ENCODE results near the gene CLIC1. TPM values are rescaled to one million over a fixed set of nuclear protein-coding genes. Genes with fewer than 3 reads are reported as not detected.

Gene CLIC1
- total RNA-seq, 2 experiments from 2014 or later, result 314 to 413 TPM

DNA sequence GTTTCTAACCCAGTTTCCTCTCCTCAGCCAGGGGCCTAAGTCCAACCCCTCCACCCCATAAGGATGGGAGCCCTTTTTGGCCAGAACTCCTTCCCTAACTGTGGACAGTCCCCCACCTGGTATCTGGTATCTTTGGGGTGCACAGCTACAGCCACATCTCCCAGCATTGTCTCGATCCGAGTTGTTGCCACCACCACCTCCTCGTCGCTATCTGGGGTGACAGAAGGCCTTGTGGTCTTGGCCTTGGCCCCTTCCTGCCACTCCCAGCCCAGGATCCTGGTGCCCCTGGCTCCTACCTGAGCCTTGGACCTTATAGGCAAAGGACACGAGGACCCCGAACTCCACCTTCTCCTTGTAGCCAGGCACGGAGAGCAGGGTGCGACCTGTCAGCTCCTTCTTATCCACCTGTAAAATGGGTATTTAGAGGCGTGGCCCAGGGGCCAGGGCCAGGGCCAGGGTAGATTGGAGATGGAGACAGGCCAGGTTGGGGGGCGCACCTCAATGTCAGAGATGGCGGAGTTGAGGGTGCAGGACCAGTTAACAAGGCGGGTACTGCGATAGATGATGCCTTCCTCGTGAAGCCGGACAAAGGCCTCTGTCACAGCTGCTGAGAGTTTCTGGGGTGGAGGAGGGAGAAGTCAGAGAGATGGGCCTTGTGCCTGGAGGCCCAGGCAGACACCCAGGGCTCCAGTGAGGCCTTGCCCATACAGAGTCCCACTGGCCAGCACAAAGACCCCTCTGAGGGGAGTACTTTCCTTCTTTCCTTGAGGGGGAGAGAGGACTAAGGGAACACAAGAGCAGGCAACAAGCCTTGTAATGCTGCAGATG is 48.0 kb upstream of the CLIC1 start:
- intact Hi-C loops (cut with micrococcal nuclease; ENCODE audit: unreplicated experiment), result no loop called here

DNA sequence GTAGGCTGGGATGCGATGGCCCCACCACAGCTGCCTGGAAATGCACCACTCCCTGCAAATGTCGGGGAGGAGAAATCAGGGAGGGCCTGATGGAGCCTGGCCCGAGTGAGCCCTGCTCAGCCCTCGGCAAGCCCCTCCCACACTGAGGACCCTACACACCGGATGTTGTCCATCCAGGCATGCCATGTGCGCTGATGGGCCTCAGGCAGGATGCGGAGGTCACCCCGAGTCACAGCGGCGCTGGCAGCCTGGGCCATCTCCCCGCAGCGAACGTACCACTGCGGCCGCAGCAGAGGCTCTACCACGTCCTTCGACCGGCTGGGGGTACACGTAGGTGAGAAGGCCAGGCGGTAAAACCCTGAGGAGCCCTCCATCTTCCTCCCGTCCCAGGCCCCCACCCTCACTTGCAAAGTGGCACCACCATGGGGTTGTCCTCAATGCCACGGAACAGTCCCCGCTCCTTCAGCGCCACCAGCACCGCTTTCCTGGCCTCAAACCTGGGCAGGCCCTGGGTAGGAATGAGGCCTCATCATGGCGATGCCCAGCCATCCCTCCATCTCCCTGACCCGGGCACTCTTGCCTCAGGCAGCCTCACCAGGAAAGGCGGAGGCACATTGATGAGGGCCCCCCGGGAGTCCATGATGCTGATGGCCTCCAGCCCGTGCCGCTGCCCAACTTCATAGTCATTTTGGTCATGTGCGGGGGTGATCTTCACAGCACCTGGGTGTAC is 46.0 kb upstream of the CLIC1 start:
- no TSS peak for BruUV-seq (replicated peaks)
- TF ChIP-seq, protein P1, sequence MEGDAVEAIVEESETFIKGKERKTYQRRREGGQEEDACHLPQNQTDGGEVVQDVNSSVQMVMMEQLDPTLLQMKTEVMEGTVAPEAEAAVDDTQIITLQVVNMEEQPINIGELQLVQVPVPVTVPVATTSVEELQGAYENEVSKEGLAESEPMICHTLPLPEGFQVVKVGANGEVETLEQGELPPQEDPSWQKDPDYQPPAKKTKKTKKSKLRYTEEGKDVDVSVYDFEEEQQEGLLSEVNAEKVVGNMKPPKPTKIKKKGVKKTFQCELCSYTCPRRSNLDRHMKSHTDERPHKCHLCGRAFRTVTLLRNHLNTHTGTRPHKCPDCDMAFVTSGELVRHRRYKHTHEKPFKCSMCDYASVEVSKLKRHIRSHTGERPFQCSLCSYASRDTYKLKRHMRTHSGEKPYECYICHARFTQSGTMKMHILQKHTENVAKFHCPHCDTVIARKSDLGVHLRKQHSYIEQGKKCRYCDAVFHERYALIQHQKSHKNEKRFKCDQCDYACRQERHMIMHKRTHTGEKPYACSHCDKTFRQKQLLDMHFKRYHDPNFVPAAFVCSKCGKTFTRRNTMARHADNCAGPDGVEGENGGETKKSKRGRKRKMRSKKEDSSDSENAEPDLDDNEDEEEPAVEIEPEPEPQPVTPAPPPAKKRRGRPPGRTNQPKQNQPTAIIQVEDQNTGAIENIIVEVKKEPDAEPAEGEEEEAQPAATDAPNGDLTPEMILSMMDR (conservative IDR thresholded peaks at IDR 0.05; ENCODE audit: low read length), result no peak
- no peak for TF ChIP-seq EZH2phosphoT487 (IDR thresholded peaks at IDR 0.05; ENCODE audit: borderline replicate concordance, low read depth, low read length)
- Histone ChIP-seq H4K20me1 (ENCODE audit: insufficient read depth, low read length) (no peaks in the 10 kb centered on the region), H3K4me3 (ENCODE audit: low read depth, low read length, poor library complexity, severe bottlenecking) (no peak overlapping the region), H3K27ac (ENCODE audit: low read depth, low read length, poor library complexity, severe bottlenecking) (no peak overlapping the region), H3K4me1 (ENCODE audit: insufficient read depth, low read length, poor library complexity, severe bottlenecking) (no peaks in the 10 kb centered on the region), H3K9me3 (ENCODE audit: low read length) (no peaks in the 10 kb centered on the region), H3K79me2 (ENCODE audit: insufficient read depth, low read depth, low read length) (no peaks in the 10 kb centered on the region), H3K9me2 (ENCODE audit: insufficient read depth, low read length) (no peaks in the 10 kb centered on the region), H3K36me3 (ENCODE audit: insufficient read depth, low read length) (peaks cover 96% of the 10 kb centered on the region), H2AFZ (ENCODE audit: low read length) (no peak overlapping the region), H3K4me2 (ENCODE audit: low read length) (no peak overlapping the region)
- ChIA-PET CTCF (ENCODE audit: unreplicated experiment) (no interaction called here), POLR2A (no interaction called here)
- DNase-seq (ENCODE audit: low spot score), result no peak
- intact Hi-C loops (cut with micrococcal nuclease; ENCODE audit: unreplicated experiment), result no loop called here

More for the DNA sequence above, 48.0 kb upstream of the CLIC1 start:
- no TSS peak for BruUV-seq (replicated peaks)
- POLR2A ChIA-PET, result interaction anchor here (1.0 kb wide), 1 partner anchor 78 kb away, joined by 5 read pairs; the partner anchor contains the start of gene NEU1
- no peak for TF ChIP-seq EZH2phosphoT487 (IDR thresholded peaks at IDR 0.05; ENCODE audit: borderline replicate concordance, low read depth, low read length)
- TF ChIP-seq, protein P1 (conservative IDR thresholded peaks at IDR 0.05; ENCODE audit: low read length), result no peak
- no peak for DNase-seq (ENCODE audit: low spot score)
- Histone ChIP-seq H2AFZ (ENCODE audit: low read length) (no peak overlapping the region), H3K4me2 (ENCODE audit: low read length) (no peak overlapping the region), H3K36me3 (ENCODE audit: insufficient read depth, low read length) (peaks cover 95% of the 10 kb centered on the region), H3K9me2 (ENCODE audit: insufficient read depth, low read length) (no peaks in the 10 kb centered on the region), H3K27ac (ENCODE audit: low read depth, low read length, poor library complexity, severe bottlenecking) (no peak overlapping the region), H3K4me1 (ENCODE audit: insufficient read depth, low read length, poor library complexity, severe bottlenecking) (peaks cover 14% of the 10 kb centered on the region), H3K4me3 (ENCODE audit: low read depth, low read length, poor library complexity, severe bottlenecking) (no peak overlapping the region), H3K79me2 (ENCODE audit: insufficient read depth, low read depth, low read length) (peaks cover 8% of the 10 kb centered on the region; the same call in 1 of the 2 replicates), H3K9me3 (ENCODE audit: low read length) (no peaks in the 10 kb centered on the region), H4K20me1 (ENCODE audit: insufficient read depth, low read length) (no peaks in the 10 kb centered on the region)
- CTCF ChIA-PET (ENCODE audit: unreplicated experiment), result no interaction called here

All from OCI-LY7 (cell line).